SK-N-MC (cell line): ENCODE data around the gene RTN4IP1.

Experiments
- EZH2 ChIP-seq: fragments of 200-600 bp; sonication (generic); IDR thresholded peaks from one replicate; pipeline ENCODE4 v1.6.1; 2017; ENCODE audit warnings: antibody characterized with exemption
- FOXP2 ChIP-seq: optimal IDR thresholded peaks from 2 replicates; pipeline ENCODE3; 2011; ENCODE audit warnings: mild to moderate bottlenecking, moderate library complexity; ENCODE audit not compliant: insufficient read depth; ENCODE audit errors: extremely low read length, control extremely low read depth
- POLR2AphosphoS5 ChIP-seq: IDR thresholded peaks from 2 replicates; pipeline ENCODE4 v1.6.1; 2012; ENCODE audit warnings: mild to moderate bottlenecking, low read depth, low read length, borderline replicate concordance

GRCh38 chr6:106611030-106611429, 18.3 kb downstream of the RTN4IP1 start:
- TF ChIP-seq EZH2: no peak
- no peak for TF ChIP-seq POLR2AphosphoS5
- TF ChIP-seq FOXP2: no peak
